Measurements from ENCODE around the gene TESK2. TPM values are rescaled to one million over a fixed set of nuclear protein-coding genes. Genes with fewer than 3 reads are reported as not detected.

TESK2 gene
- polyA plus RNA-seq, 3 donors: 3.9 to 13.1 (median 4.1) TPM

DNA sequence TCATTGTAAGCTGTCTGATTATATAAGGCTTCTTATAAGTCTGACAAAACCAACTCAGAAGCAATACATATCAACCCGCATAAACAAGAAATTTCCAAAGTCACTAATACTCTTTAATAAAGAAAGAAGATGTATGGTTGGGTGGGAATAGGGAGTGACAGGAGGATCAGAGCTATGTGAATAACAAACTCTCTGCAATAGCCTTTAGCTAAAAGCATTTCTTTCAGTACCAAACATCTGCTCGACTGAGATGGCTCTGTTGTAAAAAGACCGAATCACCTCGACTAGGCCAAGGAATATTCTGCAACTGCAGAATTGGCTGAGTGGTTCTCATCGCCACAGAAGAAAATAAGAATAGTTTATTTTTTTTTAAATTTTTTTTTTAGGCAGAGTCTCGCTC, 111.4 kb downstream of the TESK2 start:
- Histone ChIP-seq H3K4me1 (ENCODE audit: control insufficient read depth in 1 of 2, insufficient read depth in 2 of 2, low read length in 2 of 2) (no peaks in the 10 kb centered on the region), H3K4me2 (replicated peaks; ENCODE audit: extremely low read depth, low read length, poor library complexity, severe bottlenecking) (no peak overlapping the region), H3K27me3 (ENCODE audit: control insufficient read depth in 2 of 2, insufficient read depth in 2 of 2, low read length in 2 of 2) (no peaks in the 10 kb centered on the region), H3K27ac (ENCODE audit: low read depth in 1 of 2, low read length in 2 of 2) (no peak overlapping the region), H3K9me3 (replicated peaks in 1 of 2; ENCODE audit: control insufficient read depth in 1 of 2, insufficient read depth in 1 of 2, low read length in 2 of 2) (no peaks in the 10 kb centered on the region), H2AFZ (ENCODE audit: insufficient read depth, low read depth, low read length, poor library complexity, severe bottlenecking) (no peak overlapping the region), H3K4me3 (replicated peaks in 1 of 3; ENCODE audit: low read depth in 2 of 3, low read length in 3 of 3) (no peak overlapping the region), H3K36me3 (replicated peaks in 1 of 2; ENCODE audit: control insufficient read depth in 1 of 2, insufficient read depth in 2 of 2, low read length in 2 of 2) (no peaks in the 10 kb centered on the region), H3K9ac (ENCODE audit: insufficient read depth, low read length, poor library complexity, severe bottlenecking) (no peak overlapping the region), H3K79me2 (ENCODE audit: insufficient read depth, low read length) (no peaks in the 10 kb centered on the region), H4K20me1 (ENCODE audit: insufficient read depth, low read length) (no peaks in the 10 kb centered on the region)
- Mint-ChIP-seq H3K9me3 (no peaks in the 10 kb centered on the region), H3K4me1 (no peaks in the 10 kb centered on the region), H3K27ac (no peak overlapping the region), H3K4me3 (no peak overlapping the region), H3K27me3 (ENCODE audit: low read depth in 3 of 3) (no peaks in the 10 kb centered on the region), H3K36me3 (peaks cover 0 to 7% of the 10 kb centered on the region in 2 donors)
- intact Hi-C loops (cut with micrococcal nuclease): no loop called here
- DNase-seq: no peak
- 100% methylated on average over 4 of the region's 6 CpGs for WGBS (ENCODE audit: insufficient coverage)
- TF ChIP-seq, protein P1, sequence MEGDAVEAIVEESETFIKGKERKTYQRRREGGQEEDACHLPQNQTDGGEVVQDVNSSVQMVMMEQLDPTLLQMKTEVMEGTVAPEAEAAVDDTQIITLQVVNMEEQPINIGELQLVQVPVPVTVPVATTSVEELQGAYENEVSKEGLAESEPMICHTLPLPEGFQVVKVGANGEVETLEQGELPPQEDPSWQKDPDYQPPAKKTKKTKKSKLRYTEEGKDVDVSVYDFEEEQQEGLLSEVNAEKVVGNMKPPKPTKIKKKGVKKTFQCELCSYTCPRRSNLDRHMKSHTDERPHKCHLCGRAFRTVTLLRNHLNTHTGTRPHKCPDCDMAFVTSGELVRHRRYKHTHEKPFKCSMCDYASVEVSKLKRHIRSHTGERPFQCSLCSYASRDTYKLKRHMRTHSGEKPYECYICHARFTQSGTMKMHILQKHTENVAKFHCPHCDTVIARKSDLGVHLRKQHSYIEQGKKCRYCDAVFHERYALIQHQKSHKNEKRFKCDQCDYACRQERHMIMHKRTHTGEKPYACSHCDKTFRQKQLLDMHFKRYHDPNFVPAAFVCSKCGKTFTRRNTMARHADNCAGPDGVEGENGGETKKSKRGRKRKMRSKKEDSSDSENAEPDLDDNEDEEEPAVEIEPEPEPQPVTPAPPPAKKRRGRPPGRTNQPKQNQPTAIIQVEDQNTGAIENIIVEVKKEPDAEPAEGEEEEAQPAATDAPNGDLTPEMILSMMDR (IDR thresholded peaks at IDR 0.05): no peak

DNA sequence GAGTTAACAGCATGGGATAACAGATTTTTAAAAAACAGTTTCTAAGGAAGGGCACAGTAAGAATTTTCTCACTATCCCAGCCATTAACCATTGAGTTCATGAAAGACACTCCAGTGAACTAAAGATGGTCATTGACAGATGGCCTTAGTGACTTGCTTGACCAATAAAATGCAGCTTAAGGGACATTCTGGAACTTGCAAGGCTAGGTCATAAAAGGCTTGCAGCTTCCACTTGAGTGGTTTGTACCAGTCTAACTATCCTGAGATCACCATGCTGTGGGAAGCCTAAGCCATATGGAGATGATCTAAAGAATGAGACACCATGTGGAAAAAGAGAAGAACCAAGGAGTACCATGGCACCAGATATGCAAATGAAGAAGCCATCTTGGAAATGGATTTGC, 112.8 kb downstream of the TESK2 start:
- peaks cover 0 to 5% of the 10 kb centered on the region in 2 donors for H3K4me1 ChIP-seq (ENCODE audit: control insufficient read depth in 1 of 2, insufficient read depth in 2 of 2, low read length in 2 of 2)
- no peak overlapping the region for H3K4me3 Mint-ChIP-seq
- DNase-seq: no peak
- no peaks in the 10 kb centered on the region for H3K79me2 ChIP-seq (ENCODE audit: insufficient read depth, low read length)
- H2AFZ ChIP-seq (ENCODE audit: insufficient read depth, low read depth, low read length, poor library complexity, severe bottlenecking): no peak overlapping the region
- H3K9me3 Mint-ChIP-seq: no peaks in the 10 kb centered on the region
- H3K4me3 ChIP-seq (replicated peaks in 1 of 3; ENCODE audit: low read depth in 2 of 3, low read length in 3 of 3): no peak overlapping the region
- intact Hi-C loops (cut with micrococcal nuclease): no loop called here
- no peak overlapping the region for H3K4me2 ChIP-seq (replicated peaks; ENCODE audit: extremely low read depth, low read length, poor library complexity, severe bottlenecking)
- H3K9ac ChIP-seq (ENCODE audit: insufficient read depth, low read length, poor library complexity, severe bottlenecking): no peak overlapping the region
- no peak overlapping the region for H3K27ac ChIP-seq (ENCODE audit: low read depth in 1 of 2, low read length in 2 of 2)
- peaks cover 7% of the 10 kb centered on the region for H3K4me1 Mint-ChIP-seq
- H3K36me3 Mint-ChIP-seq: peaks cover 0 to 3% of the 10 kb centered on the region in 2 donors
- no peaks in the 10 kb centered on the region for H3K27me3 Mint-ChIP-seq (ENCODE audit: low read depth in 3 of 3)
- H4K20me1 ChIP-seq (ENCODE audit: insufficient read depth, low read length): no peaks in the 10 kb centered on the region
- no peak overlapping the region for H3K27ac Mint-ChIP-seq
- TF ChIP-seq, protein P1 (IDR thresholded peaks at IDR 0.05): no peak
- H3K9me3 ChIP-seq (replicated peaks in 1 of 2; ENCODE audit: control insufficient read depth in 1 of 2, insufficient read depth in 1 of 2, low read length in 2 of 2): no peaks in the 10 kb centered on the region
- no peaks in the 10 kb centered on the region for H3K27me3 ChIP-seq (ENCODE audit: control insufficient read depth in 2 of 2, insufficient read depth in 2 of 2, low read length in 2 of 2)
- H3K36me3 ChIP-seq (replicated peaks in 1 of 2; ENCODE audit: control insufficient read depth in 1 of 2, insufficient read depth in 2 of 2, low read length in 2 of 2): no peaks in the 10 kb centered on the region

All from CD14-positive monocyte (primary cell).